ENCODE measurements around the gene BST2. TPM values are rescaled to one million over a fixed set of nuclear protein-coding genes. Genes with fewer than 3 reads are reported as not detected.
A peak's percentile ranks its signal among the peaks of the same experiment; 100 is the strongest.

Gene BST2
- total and polyA plus RNA-seq, 10 donors: 91.4 to 257 (median 168) TPM

DNA sequence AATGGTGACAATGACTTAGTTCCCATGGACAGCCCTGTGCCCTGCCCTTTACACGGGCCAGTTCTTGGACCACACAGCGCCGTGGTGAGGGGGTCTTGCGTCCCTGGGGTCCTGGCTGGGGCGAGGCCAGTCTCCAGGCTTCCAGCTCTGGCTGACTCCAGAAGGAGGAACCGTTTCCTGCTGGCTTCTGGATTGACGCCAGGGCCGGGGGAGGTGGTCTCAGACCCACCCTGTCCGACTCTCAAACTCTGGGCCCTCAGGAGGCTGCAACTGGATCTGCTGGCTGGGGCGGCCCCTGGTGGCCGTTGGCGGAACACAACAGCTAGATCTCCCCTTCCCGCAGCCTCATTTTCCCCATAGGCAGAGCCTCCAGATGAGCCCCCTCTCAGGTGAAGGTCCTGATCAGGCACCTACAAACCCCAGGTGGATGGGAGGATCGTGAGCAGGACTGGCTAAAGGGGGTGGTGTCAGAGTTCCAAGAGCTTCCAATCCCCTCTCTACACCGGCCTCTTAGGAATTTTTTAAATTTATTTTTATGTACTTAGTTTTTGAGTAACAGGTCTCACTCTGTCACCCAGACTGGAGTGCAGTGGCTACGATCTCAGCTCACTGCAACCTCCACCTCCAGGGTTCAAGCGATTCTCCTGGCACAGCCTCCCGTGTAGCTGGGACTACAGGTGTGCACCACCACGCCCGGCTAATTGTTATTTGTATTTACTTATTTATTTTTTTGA is 19.4 kb downstream of the BST2 start:
- WGBS, 5 donors: 39 to 44% (median 40%) methylated on average over 12 to 20 of the region's 20 CpGs
- peaks cover 0 to 14% (median 0%) of the 10 kb centered on the region in 7 donors for H3K27me3 ChIP-seq (replicated peaks in 1 of 7)
- intact Hi-C loops (cut with DNase I; ENCODE audit: low total_unique reads): loop anchor here (5.0 kb wide), 2 partner anchors 39 to 94 kb away; no protein-coding TSS in a partner anchor
- no peak overlapping the region for H3K4me3 ChIP-seq
- peaks cover 9 to 48% (median 36%) of the 10 kb centered on the region in 6 donors for H3K4me1 ChIP-seq
- peak; percentile 90 for DNase-seq
- TF ChIP-seq, protein P1, sequence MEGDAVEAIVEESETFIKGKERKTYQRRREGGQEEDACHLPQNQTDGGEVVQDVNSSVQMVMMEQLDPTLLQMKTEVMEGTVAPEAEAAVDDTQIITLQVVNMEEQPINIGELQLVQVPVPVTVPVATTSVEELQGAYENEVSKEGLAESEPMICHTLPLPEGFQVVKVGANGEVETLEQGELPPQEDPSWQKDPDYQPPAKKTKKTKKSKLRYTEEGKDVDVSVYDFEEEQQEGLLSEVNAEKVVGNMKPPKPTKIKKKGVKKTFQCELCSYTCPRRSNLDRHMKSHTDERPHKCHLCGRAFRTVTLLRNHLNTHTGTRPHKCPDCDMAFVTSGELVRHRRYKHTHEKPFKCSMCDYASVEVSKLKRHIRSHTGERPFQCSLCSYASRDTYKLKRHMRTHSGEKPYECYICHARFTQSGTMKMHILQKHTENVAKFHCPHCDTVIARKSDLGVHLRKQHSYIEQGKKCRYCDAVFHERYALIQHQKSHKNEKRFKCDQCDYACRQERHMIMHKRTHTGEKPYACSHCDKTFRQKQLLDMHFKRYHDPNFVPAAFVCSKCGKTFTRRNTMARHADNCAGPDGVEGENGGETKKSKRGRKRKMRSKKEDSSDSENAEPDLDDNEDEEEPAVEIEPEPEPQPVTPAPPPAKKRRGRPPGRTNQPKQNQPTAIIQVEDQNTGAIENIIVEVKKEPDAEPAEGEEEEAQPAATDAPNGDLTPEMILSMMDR (IDR thresholded peaks at IDR 0.05 in 8 of 11, conservative IDR thresholded peaks at IDR 0.05 in 3 of 11): peak; percentile 61 to 91 (median 84)
- TF ChIP-seq POLR2AphosphoS5 (IDR thresholded peaks at IDR 0.05) (peak in 2 of 3 donors; percentile 34 to 52), POLR2A (IDR thresholded peaks at IDR 0.05) (no peak)
- no peaks in the 10 kb centered on the region for H3K36me3 ChIP-seq
- peaks cover 0 to 10% (median 2%) of the 10 kb centered on the region in 8 donors for H3K9me3 ChIP-seq
- H3K27ac ChIP-seq: no peak overlapping the region

DNA sequence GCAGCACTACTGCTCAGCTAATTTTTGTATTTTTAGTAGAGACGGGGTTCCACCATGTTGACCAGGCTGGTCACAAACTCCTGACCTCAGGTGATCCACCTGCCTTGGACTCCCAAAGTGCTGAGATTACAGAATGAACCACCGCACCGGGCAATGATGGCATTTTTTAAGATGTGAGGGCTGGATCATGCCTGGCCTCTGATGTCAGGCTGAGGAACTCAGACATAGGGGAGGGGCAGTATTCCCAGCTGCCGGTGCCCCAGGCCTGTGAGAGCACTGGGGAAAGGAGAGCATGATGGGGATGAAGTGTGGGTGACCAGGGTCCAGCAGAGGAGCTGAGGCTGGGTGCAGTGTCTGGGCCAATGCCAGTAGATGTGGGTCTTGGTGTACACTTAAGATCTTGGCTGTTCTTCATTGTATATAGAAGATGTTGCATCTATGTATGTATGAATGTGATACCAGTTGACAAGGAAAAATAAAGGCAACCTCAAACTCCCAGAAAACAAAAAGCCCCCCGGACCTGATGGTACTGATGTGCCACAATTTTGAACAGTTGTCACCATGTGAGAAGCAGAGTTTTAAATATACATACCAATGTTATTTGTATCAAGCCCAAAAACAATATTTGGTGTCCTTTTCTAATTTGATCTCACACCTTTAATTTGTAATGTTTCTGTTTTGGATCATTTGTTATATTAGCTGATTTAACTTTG is 24.8 kb downstream of the BST2 start:
- Histone ChIP-seq H3K9me3 (peaks cover 0 to 5% (median 0%) of the 10 kb centered on the region in 8 donors), H3K36me3 (no peaks in the 10 kb centered on the region), H3K4me1 (peaks cover 18 to 65% (median 45%) of the 10 kb centered on the region in 6 donors), H3K27ac (no peak overlapping the region), H3K27me3 (replicated peaks in 1 of 7) (peaks cover 0 to 30% (median 4%) of the 10 kb centered on the region in 7 donors), H3K4me3 (no peak overlapping the region)
- intact Hi-C loops (cut with DNase I; ENCODE audit: low total_unique reads): no loop called here
- no peak for TF ChIP-seq POLR2AphosphoS5 (IDR thresholded peaks at IDR 0.05)
- TF ChIP-seq, protein P1 (IDR thresholded peaks at IDR 0.05 in 8 of 11, conservative IDR thresholded peaks at IDR 0.05 in 3 of 11): no peak
- no peak for DNase-seq
- 91 to 99% (median 96%) methylated on average over 5 of the region's 5 CpGs for WGBS, 5 donors

DNA sequence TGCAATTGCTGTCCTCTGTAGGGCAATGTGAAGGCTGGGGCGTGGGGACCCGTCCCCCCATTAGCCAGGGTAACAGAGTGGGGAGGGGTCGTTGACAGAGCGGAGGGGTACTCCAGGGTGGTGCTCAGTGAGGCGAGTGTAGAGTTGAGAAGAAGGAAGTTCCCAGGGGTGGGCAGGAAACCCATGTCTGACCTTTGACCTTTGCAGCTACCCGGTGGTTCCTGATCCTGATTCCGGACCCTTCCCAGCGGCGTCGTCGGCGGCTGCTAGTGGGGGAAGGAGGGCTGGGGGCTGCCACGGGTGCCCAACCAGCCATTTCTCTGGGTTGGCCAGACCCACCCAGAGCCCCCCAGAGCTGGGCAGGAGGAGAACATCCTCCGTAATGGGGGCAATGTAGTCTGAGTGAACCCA is 26.2 kb downstream of the BST2 start:
- Histone ChIP-seq H3K4me3 (no peak overlapping the region), H3K36me3 (no peaks in the 10 kb centered on the region), H3K9me3 (peaks cover 0 to 5% (median 0%) of the 10 kb centered on the region in 8 donors), H3K4me1 (peaks cover 18 to 71% (median 44%) of the 10 kb centered on the region in 6 donors), H3K27me3 (replicated peaks in 1 of 7) (peaks cover 0 to 30% (median 4%) of the 10 kb centered on the region in 7 donors), H3K27ac (peak overlapping the region in 4 of 8 donors; percentile 2 to 43 (median 22))
- DNase-seq: peak; percentile 78
- TF ChIP-seq POLR2A (IDR thresholded peaks at IDR 0.05) (no peak), POLR2AphosphoS5 (IDR thresholded peaks at IDR 0.05) (peak; percentile 28 to 61 (median 48))
- TF ChIP-seq, protein P1 (IDR thresholded peaks at IDR 0.05 in 8 of 11, conservative IDR thresholded peaks at IDR 0.05 in 3 of 11): no peak
- WGBS, 5 donors: 18 to 32% (median 28%) methylated on average over 12 to 14 of the region's 14 CpGs
- intact Hi-C loops (cut with DNase I; ENCODE audit: low total_unique reads): no loop called here

DNA sequence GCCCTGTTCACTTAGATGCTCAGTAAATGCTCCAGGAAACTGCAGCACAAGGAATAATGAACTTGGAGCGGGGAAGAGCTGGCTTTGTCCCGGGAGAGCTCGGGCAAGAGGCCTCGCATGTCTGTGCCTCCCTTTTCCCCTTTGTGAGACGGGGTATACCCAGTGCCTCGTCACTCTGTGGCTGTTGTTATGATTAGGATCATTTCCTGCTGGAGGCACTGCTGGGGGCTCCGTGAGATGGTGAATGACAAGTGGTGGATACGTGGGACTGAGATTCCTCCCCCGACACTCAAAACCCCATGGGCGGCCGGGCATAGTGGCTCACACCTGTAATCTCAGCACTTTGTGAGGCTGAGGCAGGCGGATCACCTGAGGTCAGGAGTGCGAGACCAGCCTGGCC is 27.2 kb downstream of the BST2 start:
- peak overlapping the region in 5 of 8 donors; percentile 42 to 81 (median 67) for H3K27ac ChIP-seq
- intact Hi-C loops (cut with DNase I; ENCODE audit: low total_unique reads): no loop called here
- no peak for DNase-seq
- peaks cover 0 to 5% (median 0%) of the 10 kb centered on the region in 8 donors for H3K9me3 ChIP-seq
- H3K4me3 ChIP-seq: no peak overlapping the region
- no peaks in the 10 kb centered on the region for H3K36me3 ChIP-seq
- WGBS, 5 donors: 26 to 41% (median 33%) methylated on average over 10 to 13 of the region's 13 CpGs
- H3K4me1 ChIP-seq: peaks cover 16 to 71% (median 38%) of the 10 kb centered on the region in 6 donors
- peaks cover 0 to 32% (median 4%) of the 10 kb centered on the region in 7 donors for H3K27me3 ChIP-seq (replicated peaks in 1 of 7)
- no peak for TF ChIP-seq POLR2A (IDR thresholded peaks at IDR 0.05)
- no peak for TF ChIP-seq POLR2AphosphoS5 (IDR thresholded peaks at IDR 0.05)
- TF ChIP-seq, protein P1 (IDR thresholded peaks at IDR 0.05 in 8 of 11, conservative IDR thresholded peaks at IDR 0.05 in 3 of 11): no peak

All from spleen (tissue), 11 donors.